Keratinocyte (primary cell): ENCODE measurements around the gene TBC1D20.

ENCODE experiments used
- CTCF ChIP-seq, 3 experiments: IDR thresholded peaks in 1 of 3; conservative IDR thresholded peaks in 1 of 3; optimal IDR thresholded peaks in 1 of 3; 2 replicates in 2 of 3; 3 replicates in 1 of 3; pipeline versions ENCODE3 to v1.5.1; 2011; ENCODE audit warnings: low read length in 3 of 3, mild to moderate bottlenecking in 3 of 3, moderate library complexity in 2 of 3, control low read depth in 1 of 3, inconsistent platforms in 1 of 3; ENCODE audit not compliant: insufficient read depth in 2 of 3; ENCODE audit errors: extremely low read depth in 1 of 3
- EZH2 ChIP-seq: IDR thresholded peaks from one replicate; pipeline ENCODE4 v1.6.1; 2012; ENCODE audit warnings: inconsistent platforms, mild to moderate bottlenecking, low read length, moderate library complexity

GRCh38 chr20:421685-422250 is 40.6 kb downstream of the TBC1D20 start:
- TF ChIP-seq CTCF (optimal IDR thresholded peaks at IDR 0.05 in 1 of 3, IDR thresholded peaks at IDR 0.05 in 1 of 3, conservative IDR thresholded peaks at IDR 0.05 in 1 of 3; ENCODE audit: extremely low read depth in 1 of 3, insufficient read depth in 2 of 3, low read length in 3 of 3), result no peak
- no peak for TF ChIP-seq EZH2
